Keratinocyte (primary cell): ENCODE measurements around the gene ARL15. TPM values are rescaled to one million over a fixed set of nuclear protein-coding genes. Genes with fewer than 3 reads are reported as not detected.

Source experiments
- DNase-seq: peaks from one replicate; pipeline ENCODE4 v3.0.0-alpha.2; 2011; ENCODE audit warnings: low read depth, missing footprints, low spot score
- FAIRE-seq: peaks from 2 replicates; lab custom pipeline; 2011; peaks lifted over from hg19 to GRCh38; lab: Jason Lieb, UNC
- H2AFZ ChIP-seq: 2 replicates; pipeline ENCODE4 v1.6.0; 2012; ENCODE audit warnings: low read length, control low read depth, inconsistent platforms; ENCODE audit not compliant: control insufficient read depth
- H3K27ac ChIP-seq: 2 replicates; pipeline ENCODE4 v1.5.1; 2011; ENCODE audit warnings: low read length; ENCODE audit not compliant: control insufficient read depth, insufficient read depth
- H3K27me3 ChIP-seq: 3 replicates; pipeline ENCODE4 v1.6.0; 2011; ENCODE audit warnings: low read length; ENCODE audit not compliant: control insufficient read depth, insufficient read depth; ENCODE audit errors: extremely low read depth
- H3K36me3 ChIP-seq, 2 experiments: 2 replicates in 1 of 2; 3 replicates in 1 of 2; pipeline ENCODE4 v1.5.1; 2011; ENCODE audit warnings: low read length in 2 of 2, mild to moderate bottlenecking in 1 of 2; ENCODE audit not compliant: control insufficient read depth in 2 of 2, insufficient read depth in 2 of 2; ENCODE audit errors: extremely low read depth in 1 of 2
- H3K4me1 ChIP-seq: 3 replicates; pipeline ENCODE4 v1.5.1; 2011; ENCODE audit warnings: low read length; ENCODE audit not compliant: control insufficient read depth, insufficient read depth; ENCODE audit errors: extremely low read depth
- H3K4me2 ChIP-seq: 3 replicates; pipeline ENCODE4 v1.6.0; 2011; ENCODE audit warnings: low read depth, low read length; ENCODE audit not compliant: control insufficient read depth, insufficient read depth; ENCODE audit errors: extremely low read depth
- H3K4me3 ChIP-seq, 3 experiments: fragments of 200-600 bp in 1 of 3; sonication (generic) in 1 of 3; 2 replicates in 2 of 3; 3 replicates in 1 of 3; pipeline ENCODE4 v1.5.1; 2011 to 2016; ENCODE audit warnings: low read length in 3 of 3, mild to moderate bottlenecking in 3 of 3, control low read depth in 2 of 3, inconsistent platforms in 1 of 3, low read depth in 1 of 3, mixed read lengths in 1 of 3, mixed run types in 1 of 3, moderate library complexity in 1 of 3; ENCODE audit not compliant: control insufficient read depth in 2 of 3, insufficient read depth in 2 of 3; ENCODE audit errors: extremely low read depth in 1 of 3
- H3K79me2 ChIP-seq: 2 replicates; pipeline ENCODE4 v1.6.0; 2012; ENCODE audit warnings: low read length; ENCODE audit not compliant: control insufficient read depth, insufficient read depth
- H3K9ac ChIP-seq: 3 replicates; pipeline ENCODE4 v1.6.0; 2011; ENCODE audit warnings: low read length; ENCODE audit not compliant: control insufficient read depth, insufficient read depth; ENCODE audit errors: extremely low read depth
- H3K9me1 ChIP-seq: 3 replicates; pipeline ENCODE4 v1.6.0; 2011; ENCODE audit warnings: low read length; ENCODE audit not compliant: control insufficient read depth, insufficient read depth; ENCODE audit errors: extremely low read depth
- H3K9me3 ChIP-seq: 2 replicates; pipeline ENCODE4 v1.5.1; 2012; ENCODE audit warnings: low read depth, low read length; ENCODE audit not compliant: control insufficient read depth
- H4K20me1 ChIP-seq: 3 replicates; pipeline ENCODE4 v1.6.0; 2011; ENCODE audit warnings: low read length; ENCODE audit not compliant: control insufficient read depth, insufficient read depth; ENCODE audit errors: extremely low read depth
- CTCF ChIP-seq, 3 experiments: IDR thresholded peaks in 1 of 3; conservative IDR thresholded peaks in 1 of 3; optimal IDR thresholded peaks in 1 of 3; 2 replicates in 2 of 3; 3 replicates in 1 of 3; pipeline versions ENCODE3 to v1.5.1; 2011; ENCODE audit warnings: low read length in 3 of 3, mild to moderate bottlenecking in 3 of 3, moderate library complexity in 2 of 3, control low read depth in 1 of 3, inconsistent platforms in 1 of 3; ENCODE audit not compliant: insufficient read depth in 2 of 3; ENCODE audit errors: extremely low read depth in 1 of 3
- EZH2 ChIP-seq: IDR thresholded peaks from one replicate; pipeline ENCODE4 v1.6.1; 2012; ENCODE audit warnings: inconsistent platforms, mild to moderate bottlenecking, low read length, moderate library complexity
- dilution Hi-C: fragments of 300-500 bp; cut with MboI; formaldehyde crosslinking; loops from one replicate; pipeline ENCODE4 v1.7.0; 2020; ENCODE audit warnings: low sequenced_read_pairs; ENCODE audit not compliant: extremely low pct_ligation_motif_present
- polyA plus RNA-seq, 5 experiments: library from polyadenylated mRNA; depleted of rRNA in 3 of 5; stranded (reverse) in 3 of 5; stranded (forward) in 1 of 5; unstranded in 1 of 5; fragments of >200 nt; gene quantifications; 1 replicate in 1 of 5; 2 replicates in 3 of 5; 3 replicates in 1 of 5; pipeline versions ENCODE4 v1.2.1 to v1.2.3, GENCODE V29; 2011 to 2012; ENCODE audit warnings: missing spikeins in 2 of 5, low read depth in 1 of 5, low replicate concordance in 1 of 5

ARL15 gene
- polyA plus RNA-seq, 1 donor (not counting 4 experiments of a cell fraction or from before 2014, with no cell fraction given) = 19.7 TPM

DNA sequence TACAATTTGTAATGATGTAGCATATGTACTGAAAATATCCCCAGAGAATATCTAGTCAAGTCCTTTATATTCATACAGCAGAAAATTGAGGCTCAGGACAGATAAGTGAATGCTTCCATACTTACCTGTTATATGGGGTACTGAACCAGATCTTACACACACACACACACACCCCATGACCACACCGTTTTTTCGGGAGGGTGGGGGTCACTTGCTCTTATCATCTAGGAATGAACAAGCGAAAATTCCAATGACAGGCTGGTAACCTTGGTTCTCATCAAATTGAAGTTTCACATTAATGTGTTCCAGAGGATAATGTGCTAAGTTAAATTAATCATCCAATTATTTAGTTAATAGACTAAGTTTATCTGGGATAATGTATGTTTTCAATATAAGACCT lies 48.8 kb downstream of the ARL15 start:
- no peak overlapping the region for H3K4me3 ChIP-seq
- H3K27me3 ChIP-seq = no peaks in the 10 kb centered on the region
- peaks cover 24% of the 10 kb centered on the region for H3K4me1 ChIP-seq
- no peak for FAIRE-seq
- peaks cover 6% of the 10 kb centered on the region for H4K20me1 ChIP-seq
- H3K79me2 ChIP-seq = no peaks in the 10 kb centered on the region
- TF ChIP-seq EZH2 (no peak), CTCF (optimal IDR thresholded peaks at IDR 0.05 in 1 of 3, IDR thresholded peaks at IDR 0.05 in 1 of 3, conservative IDR thresholded peaks at IDR 0.05 in 1 of 3; ENCODE audit: extremely low read depth in 1 of 3, insufficient read depth in 2 of 3, low read length in 3 of 3) (no peak)
- no peaks in the 10 kb centered on the region for H3K36me3 ChIP-seq
- no peak overlapping the region for H3K9ac ChIP-seq
- H3K27ac ChIP-seq = no peak overlapping the region
- no peak overlapping the region for H3K4me2 ChIP-seq
- DNase-seq = no peak
- dilution Hi-C loops = no loop called here
- H3K9me1 ChIP-seq = no peaks in the 10 kb centered on the region
- H3K9me3 ChIP-seq = no peaks in the 10 kb centered on the region
- no peak overlapping the region for H2AFZ ChIP-seq

DNA sequence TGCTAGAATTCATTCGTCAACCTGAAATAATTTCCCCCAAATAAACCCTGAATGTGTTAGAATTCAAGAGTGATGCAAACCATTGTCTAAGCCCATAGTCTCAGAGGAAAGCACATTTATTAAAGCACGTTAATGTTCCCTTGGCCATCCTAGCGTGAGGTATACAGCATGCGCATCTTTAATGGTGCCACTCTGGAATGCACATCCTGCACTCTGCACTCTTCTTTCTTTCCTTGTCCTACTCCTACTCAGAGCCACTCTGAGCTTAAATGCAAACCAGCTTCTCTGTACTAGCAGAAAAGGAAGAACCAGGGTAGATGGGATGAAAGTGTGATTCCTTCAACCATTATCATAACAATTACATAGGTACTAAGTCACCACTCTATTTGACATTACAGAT lies 50.4 kb downstream of the ARL15 start:
- TF ChIP-seq EZH2 = no peak
- no peak for TF ChIP-seq CTCF (optimal IDR thresholded peaks at IDR 0.05 in 1 of 3, IDR thresholded peaks at IDR 0.05 in 1 of 3, conservative IDR thresholded peaks at IDR 0.05 in 1 of 3; ENCODE audit: extremely low read depth in 1 of 3, insufficient read depth in 2 of 3, low read length in 3 of 3)
- H3K9me1 ChIP-seq = no peaks in the 10 kb centered on the region
- FAIRE-seq (no peak), DNase-seq (no peak)
- dilution Hi-C loops = no loop called here
- no peaks in the 10 kb centered on the region for H3K9me3 ChIP-seq
- H3K27me3 ChIP-seq = no peaks in the 10 kb centered on the region
- H4K20me1 ChIP-seq = peaks cover 6% of the 10 kb centered on the region
- H3K79me2 ChIP-seq = no peaks in the 10 kb centered on the region
- H3K27ac ChIP-seq = no peak overlapping the region
- H3K4me3 ChIP-seq = no peak overlapping the region
- no peaks in the 10 kb centered on the region for H3K36me3 ChIP-seq
- no peak overlapping the region for H2AFZ ChIP-seq
- no peak overlapping the region for H3K9ac ChIP-seq
- H3K4me2 ChIP-seq = no peak overlapping the region
- H3K4me1 ChIP-seq = peaks cover 24% of the 10 kb centered on the region
